SK-N-MC (cell line): Measurements from ENCODE around the gene COL5A3.

ENCODE experiments used
- EZH2 ChIP-seq: fragments of 200-600 bp; sonication (generic); IDR thresholded peaks from one replicate; pipeline ENCODE4 v1.6.1; 2017; ENCODE audit warnings: antibody characterized with exemption
- FOXP2 ChIP-seq: optimal IDR thresholded peaks from 2 replicates; pipeline ENCODE3; 2011; ENCODE audit warnings: mild to moderate bottlenecking, moderate library complexity; ENCODE audit not compliant: insufficient read depth; ENCODE audit errors: extremely low read length, control extremely low read depth
- POLR2AphosphoS5 ChIP-seq: IDR thresholded peaks from 2 replicates; pipeline ENCODE4 v1.6.1; 2012; ENCODE audit warnings: mild to moderate bottlenecking, low read depth, low read length, borderline replicate concordance

DNA sequence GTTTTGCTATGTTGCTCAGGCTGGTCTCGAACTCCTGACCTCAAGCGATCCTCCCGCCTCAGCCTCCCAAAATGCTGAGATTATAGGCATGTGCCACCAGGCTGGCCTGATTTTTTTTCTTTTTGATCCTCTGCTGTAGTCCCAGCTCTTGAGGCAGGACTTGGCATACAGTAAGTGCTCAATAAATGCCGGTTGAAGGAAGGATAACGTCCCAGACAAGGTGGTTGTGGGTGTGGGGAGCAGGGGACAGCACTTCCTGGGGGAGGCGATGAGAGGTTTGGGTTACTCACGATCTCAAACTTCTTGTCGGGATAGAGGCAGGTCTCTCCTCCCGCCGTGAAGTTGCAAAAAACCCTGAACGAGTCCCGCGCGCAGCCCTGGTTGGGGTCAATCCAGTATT lies 44.3 kb downstream of the COL5A3 start:
- no peak for TF ChIP-seq POLR2AphosphoS5
- no peak for TF ChIP-seq EZH2
- no peak for TF ChIP-seq FOXP2
